Activated CD4-positive, CD25-positive, alpha-beta regulatory T cell treated with anti-CD3 and anti-CD28 coated beads, Interleukin-2, amount 50 U/mL, for 72 hours (primary cell): ENCODE measurements around the gene NRM.
"Not testable (repeated sequence)": the region's sequence is repeated elsewhere in the genome, so short reads cannot be mapped to it uniquely, and the experiment has no call there.

ENCODE experiments used
- DNase-seq: peaks from one replicate; pipeline ENCODE4 v3.0.0; 2021

The NRM gene

GRCh38 chr6:30719791-30720737 is 29.3 kb upstream of the NRM start, which contains the start of gene TUBB:
TUBB (plus strand) TSS chr6:30720352; CDS start chr6:30720507, 155 bp downstream.
- DNase-seq: peak; percentile 94

GRCh38 chr6:30719356-30719755 is 28.6 kb upstream of the NRM start:
- no peak for DNase-seq

GRCh38 chr6:30717845-30718720 is 27.3 kb upstream of the NRM start:
- DNase-seq: not testable (repeated sequence)

- peak; percentile 96 for DNase-seq
These were observed 26.5 kb upstream of the NRM start, which contains the start of gene MDC1 for GRCh38 chr6:30717129-30717844. MDC1 (minus strand) TSS chr6:30717281; CDS start chr6:30715175, 2,106 bp downstream.

GRCh38 chr6:30716879-30717128 is 26.0 kb upstream of the NRM start:
- DNase-seq: no peak

GRCh38 chr6:30714263-30714662 is 23.5 kb upstream of the NRM start:
- DNase-seq: no peak

- DNase-seq: no peak
These were observed 21.7 kb upstream of the NRM start for GRCh38 chr6:30712441-30712945.

- DNase-seq: no peak
These were observed 21.1 kb upstream of the NRM start for GRCh38 chr6:30711758-30712380.

GRCh38 chr6:30709101-30709868 is 18.5 kb upstream of the NRM start:
- DNase-seq: no peak

GRCh38 chr6:30707281-30707850 is 16.6 kb upstream of the NRM start:
- no peak for DNase-seq

- no peak for DNase-seq
These were observed 14.8 kb upstream of the NRM start for GRCh38 chr6:30705620-30706019.

GRCh38 chr6:30703821-30704220 is 13.0 kb upstream of the NRM start:
- DNase-seq: no peak

- DNase-seq: no peak
These were observed 12.2 kb upstream of the NRM start for GRCh38 chr6:30703011-30703410.

GRCh38 chr6:30700340-30700739 is 9.6 kb upstream of the NRM start:
- DNase-seq: no peak

GRCh38 chr6:30696432-30696831 is 5.6 kb upstream of the NRM start:
- DNase-seq: no peak

- no peak for DNase-seq
These were observed 544 bp upstream of the NRM start for GRCh38 chr6:30691208-30691847.

GRCh38 chr6:30689985-30690384 is 799 bp downstream of the NRM start:
- no peak for DNase-seq

- DNase-seq: no peak
These were observed 1.5 kb downstream of the NRM start for GRCh38 chr6:30689022-30689865.

GRCh38 chr6:30688569-30688968 is 2.2 kb downstream of the NRM start:
- DNase-seq: no peak
